CD4-positive, alpha-beta T cell treated with Interleukin-10 for 1 hour (primary cell): Measurements from ENCODE around the gene PPP2R2B.

ENCODE experiments used
- DNase-seq: peaks from one replicate; pipeline ENCODE4 v3.0.0-alpha.2; 2020

The PPP2R2B gene

GRCh38 chr5:146884066-146884626, 5.6 kb upstream of the PPP2R2B start:
- DNase-seq, result no peak

DNA sequence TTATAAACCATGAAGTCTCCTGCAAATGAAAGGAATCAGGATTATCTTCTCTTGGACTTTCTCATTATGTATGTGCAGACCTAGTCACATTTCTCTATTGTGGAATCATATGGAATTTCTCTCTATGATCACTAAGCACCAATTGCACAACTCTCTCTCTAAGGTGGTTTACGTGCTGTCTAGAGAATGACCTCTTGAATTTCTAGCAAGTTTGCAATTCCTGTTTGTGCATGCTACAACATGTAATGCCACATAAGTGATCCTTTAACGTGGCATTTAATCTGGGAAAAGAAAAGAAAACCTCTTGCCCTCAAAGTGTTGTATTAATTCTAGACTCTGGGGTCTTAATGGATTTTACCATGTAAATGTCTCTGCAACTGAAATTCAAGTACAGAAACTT, 5.0 kb upstream of the PPP2R2B start:
- no peak for DNase-seq

GRCh38 chr5:146880966-146881365, 2.4 kb upstream of the PPP2R2B start:
- DNase-seq, result no peak

DNA sequence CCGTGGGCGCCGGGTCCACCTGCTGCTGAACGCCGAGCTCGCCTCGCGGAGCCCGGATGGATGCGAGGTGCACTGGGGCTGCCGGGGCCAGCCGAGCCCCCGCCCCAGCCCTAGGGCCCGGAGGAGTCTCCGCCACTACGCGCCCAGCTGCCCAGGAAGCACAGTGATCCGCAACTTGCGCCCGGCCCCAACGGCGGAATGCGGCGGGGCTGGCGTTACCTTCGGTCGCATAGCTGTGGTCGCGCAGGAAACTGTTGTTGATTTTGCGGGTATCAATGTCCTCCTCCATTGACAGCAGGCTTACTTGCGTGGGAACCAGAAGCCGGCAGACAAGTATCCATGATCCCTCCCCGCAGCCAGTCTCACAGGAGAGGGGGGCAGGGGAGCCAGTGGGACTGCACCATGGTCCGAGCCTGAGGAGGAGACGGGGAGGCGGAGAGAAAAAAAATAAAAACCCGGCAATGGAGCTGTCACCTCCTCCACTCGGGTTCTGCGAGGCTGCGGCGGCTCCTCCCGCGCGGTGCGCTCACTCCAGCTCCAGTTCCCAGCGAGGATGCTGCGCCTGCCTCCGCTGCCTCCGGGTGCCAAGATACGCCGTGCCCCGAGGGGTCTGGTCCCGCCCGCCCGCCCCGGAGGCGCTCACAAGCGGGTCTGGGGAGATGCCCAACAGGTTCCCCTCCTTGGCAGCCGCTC, 628 bp downstream of the PPP2R2B start:
- peak; percentile 24 for DNase-seq

DNA sequence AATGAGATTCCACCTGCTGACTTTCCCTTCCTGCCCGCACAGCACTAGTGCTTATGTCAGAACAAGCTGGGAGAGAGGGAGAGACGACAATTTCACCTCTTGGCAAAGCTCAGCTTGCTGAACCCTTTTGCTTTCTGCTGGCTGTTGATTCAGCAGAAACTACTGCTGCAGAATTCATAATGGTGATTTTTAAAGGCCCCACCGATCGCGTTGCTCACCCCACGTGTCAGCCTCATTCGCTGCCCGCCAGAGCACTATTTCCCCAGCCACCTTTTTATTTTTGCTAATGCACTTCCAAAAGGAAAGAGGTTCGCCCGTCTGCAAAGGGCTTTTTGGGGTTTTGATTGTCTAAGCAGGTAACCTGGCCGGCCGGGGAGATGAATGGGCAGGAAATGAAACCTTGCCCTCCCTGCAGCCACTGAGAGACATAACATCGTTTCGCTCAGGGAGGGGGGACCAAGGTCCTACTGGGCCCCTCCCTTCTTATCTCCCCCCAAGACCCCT, 1.3 kb downstream of the PPP2R2B start:
- DNase-seq, result no peak

- no peak for DNase-seq
Observed at GRCh38 chr5:146873186-146873917, 5.2 kb downstream of the PPP2R2B start.

GRCh38 chr5:146872188-146872587, 6.4 kb downstream of the PPP2R2B start:
- DNase-seq, result no peak

GRCh38 chr5:146867996-146868708, 10.4 kb downstream of the PPP2R2B start:
- no peak for DNase-seq

GRCh38 chr5:146866263-146866662, 12.3 kb downstream of the PPP2R2B start:
- DNase-seq, result no peak

DNA sequence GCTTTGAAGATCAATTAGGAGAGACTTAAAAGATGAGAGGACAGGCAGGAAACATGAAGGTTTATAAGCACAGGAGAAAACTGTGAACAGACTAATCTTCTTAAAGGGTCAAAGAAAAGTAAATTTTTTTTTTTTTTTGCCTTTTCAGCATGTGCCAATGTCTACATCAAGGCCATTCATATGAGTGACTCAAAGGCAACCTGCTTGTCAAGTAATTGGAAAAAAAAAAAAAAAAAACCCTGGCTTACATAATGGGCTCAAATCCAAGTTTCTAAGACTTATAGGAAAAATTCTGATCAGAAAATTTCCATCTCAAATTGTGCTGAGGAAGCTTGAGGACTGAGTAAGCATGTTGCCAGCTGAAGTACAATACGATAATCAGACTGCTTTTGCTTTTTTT, 15.9 kb downstream of the PPP2R2B start:
- no peak for DNase-seq

DNA sequence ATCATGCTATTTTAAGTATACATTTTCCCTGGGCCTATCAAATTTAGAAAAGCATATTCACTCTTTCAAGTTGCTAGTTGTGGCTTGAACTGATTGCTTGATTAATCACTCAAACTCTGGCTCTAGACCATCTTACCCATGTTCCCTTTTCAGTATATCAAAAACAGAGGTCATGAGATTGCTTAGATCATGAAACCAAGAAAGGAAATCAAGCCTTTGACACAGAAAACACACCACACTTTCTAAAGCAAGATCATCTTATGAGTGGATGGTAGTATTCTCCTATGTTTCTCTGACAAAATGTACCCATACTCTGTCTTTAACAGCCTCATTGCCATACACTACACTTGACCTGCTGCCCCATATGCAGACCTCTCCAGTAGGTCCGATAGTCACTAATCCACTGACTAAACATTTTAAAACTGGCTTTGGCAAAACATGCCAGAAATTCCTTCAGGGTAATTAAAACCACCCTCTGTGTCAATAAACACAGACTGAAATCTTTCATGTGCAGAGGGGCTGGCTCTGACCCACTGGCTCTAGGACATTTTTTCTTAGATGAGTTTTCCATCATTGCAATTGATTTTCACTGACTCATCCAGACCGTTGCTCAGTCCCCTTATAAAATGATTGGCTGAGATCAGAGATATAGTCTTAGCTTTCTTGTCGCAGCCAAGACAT, 18.2 kb downstream of the PPP2R2B start:
- DNase-seq, result no peak

GRCh38 chr5:146852089-146852488, 26.5 kb downstream of the PPP2R2B start:
- DNase-seq, result no peak

- no peak for DNase-seq
Observed at GRCh38 chr5:146851133-146851532, 27.4 kb downstream of the PPP2R2B start.

DNA sequence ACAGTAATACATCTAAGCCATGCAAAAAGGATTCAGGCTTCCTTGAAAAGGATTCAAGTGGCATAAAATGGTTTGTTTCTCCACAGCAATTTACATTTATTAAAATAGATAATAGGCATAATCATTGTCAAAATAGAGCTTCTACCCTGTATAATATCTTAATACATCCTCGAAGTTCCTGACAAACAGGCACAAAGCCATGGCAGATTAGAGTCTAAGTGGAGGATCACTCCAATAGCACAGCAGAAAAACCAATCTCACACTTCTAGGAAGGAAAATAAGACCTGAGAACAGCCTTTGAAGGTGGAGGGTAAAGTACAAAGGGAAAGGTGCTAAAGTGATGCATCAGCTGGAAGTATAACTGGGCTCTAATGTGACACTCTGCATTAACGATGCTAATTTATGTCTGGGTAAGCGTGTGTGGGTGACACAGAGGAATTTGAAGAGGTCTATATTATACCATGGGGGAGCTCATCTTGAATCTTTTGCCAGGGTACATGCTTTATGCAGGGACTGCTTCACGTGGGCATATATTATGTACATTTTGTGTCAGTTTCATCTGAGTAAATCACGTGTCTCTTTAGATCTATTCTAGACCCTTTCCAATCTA, 28.8 kb downstream of the PPP2R2B start:
- DNase-seq, result no peak

- no peak for DNase-seq
Observed at GRCh38 chr5:146848133-146848532, 30.4 kb downstream of the PPP2R2B start.

GRCh38 chr5:146840016-146840415, 38.5 kb downstream of the PPP2R2B start:
- no peak for DNase-seq

DNA sequence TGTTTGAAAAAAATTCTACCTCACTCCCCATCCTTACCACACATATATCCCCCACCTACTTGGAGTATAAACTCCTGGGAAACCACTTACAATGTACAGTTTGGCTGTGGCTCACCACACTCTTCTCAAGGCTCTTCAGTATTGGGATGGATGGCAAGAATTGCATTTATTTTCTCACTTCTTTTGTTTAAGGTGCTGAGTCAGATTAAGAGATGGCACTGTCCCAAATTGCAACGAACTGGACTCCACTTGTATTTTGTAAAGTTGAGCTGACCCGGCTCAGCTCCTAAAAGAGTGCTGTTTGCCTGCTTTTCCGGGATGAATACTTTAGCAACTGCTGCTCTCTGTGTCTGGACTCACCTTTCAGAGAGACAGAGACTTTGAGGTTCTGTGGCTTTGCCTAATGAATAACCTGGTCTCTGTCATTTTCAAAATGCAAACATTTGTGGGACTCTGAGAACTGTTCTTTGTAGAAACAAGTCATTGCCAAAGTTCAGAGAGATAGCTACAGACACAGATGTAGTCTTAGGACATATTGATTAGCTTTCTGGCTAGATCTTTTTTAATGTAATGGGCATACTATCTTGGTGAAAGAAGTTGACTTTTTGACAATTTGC, 42.2 kb downstream of the PPP2R2B start:
- no peak for DNase-seq

- DNase-seq, result no peak
Observed at GRCh38 chr5:146832985-146833732, 45.4 kb downstream of the PPP2R2B start.

GRCh38 chr5:146828385-146828784, 50.2 kb downstream of the PPP2R2B start:
- no peak for DNase-seq

GRCh38 chr5:146827901-146828300, 50.7 kb downstream of the PPP2R2B start:
- DNase-seq, result no peak

DNA sequence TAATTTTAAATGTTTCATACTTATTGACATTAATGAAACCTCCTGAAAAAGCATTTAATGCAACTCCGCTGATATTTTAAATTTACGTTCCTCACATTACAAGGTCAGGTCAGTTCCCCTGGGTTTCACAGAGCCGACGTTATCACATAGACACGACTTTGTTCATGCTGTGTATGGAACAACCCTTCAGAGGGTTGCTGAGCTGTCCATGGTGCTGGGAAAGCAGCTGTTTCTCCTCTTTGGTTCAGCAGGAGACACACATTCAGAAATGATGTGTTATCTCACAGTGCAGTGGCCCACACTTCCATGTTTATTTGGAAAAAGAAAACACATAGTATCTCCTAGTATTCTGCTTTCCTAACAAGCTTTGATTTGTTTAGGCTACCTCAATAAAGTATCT, 53.5 kb downstream of the PPP2R2B start:
- DNase-seq, result peak; percentile 5
